Left renal cortex interstitium (tissue), 4 donors: ENCODE measurements around the gene MED12L. TPM values are rescaled to one million over a fixed set of nuclear protein-coding genes. Genes with fewer than 3 reads are reported as not detected.
"Not testable (repeated sequence)": the region's sequence is repeated elsewhere in the genome, so short reads cannot be mapped to it uniquely, and the experiment has no call there.

Source experiments
- DNase-seq, 4 donors: peaks; one replicate each; pipeline ENCODE4 v3.0.0-alpha.2; 2013; ENCODE audit warnings: low read depth in 4 of 4, low spot score in 2 of 4, missing footprints in 1 of 4
- polyA plus RNA-seq, 4 donors: library from polyadenylated mRNA; unstranded; fragments of 120-200 nt; gene quantifications; one replicate each; pipeline ENCODE4 v1.2.1, GENCODE V29; 2013; ENCODE audit not compliant: insufficient read length in 4 of 4

MED12L gene
- polyA plus RNA-seq, 4 donors = 1.6 to 3.0 (median 2.2) TPM

GRCh38 chr3:151169948-151170679, 84.7 kb downstream of the MED12L start:
- not testable (repeated sequence) for DNase-seq

DNA sequence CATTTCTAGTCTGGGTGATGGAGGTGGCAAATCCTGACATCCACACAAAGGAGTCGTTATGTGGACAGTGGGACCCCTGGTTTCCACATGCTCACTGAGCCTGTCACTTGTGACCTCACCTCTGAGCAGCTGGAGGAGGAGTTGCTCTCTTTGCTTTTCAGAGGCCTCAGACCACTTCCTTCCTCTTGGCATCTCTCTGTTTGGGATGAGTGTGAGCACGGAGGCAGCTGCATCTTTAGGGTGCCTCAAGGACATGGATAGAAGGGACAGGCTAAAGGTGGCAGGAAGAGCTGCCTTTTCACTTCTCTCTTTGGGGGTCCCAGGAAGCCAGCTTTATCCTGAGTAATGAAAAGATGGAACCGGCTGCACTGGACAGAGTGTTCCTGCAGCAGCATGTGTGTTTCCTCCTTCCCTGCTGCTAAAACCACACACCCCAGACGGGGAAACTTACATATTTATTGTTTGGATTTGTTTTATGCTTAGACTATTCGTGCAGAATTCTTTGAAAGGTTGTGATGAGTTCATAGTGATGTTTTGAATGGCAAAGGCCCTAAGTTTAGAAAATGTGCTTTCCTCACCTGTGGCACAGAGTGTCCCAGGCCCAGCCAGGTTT, 85.8 kb downstream of the MED12L start:
- DNase-seq = no peak

GRCh38 chr3:151174351-151174750, 88.9 kb downstream of the MED12L start:
- no peak for DNase-seq

DNA sequence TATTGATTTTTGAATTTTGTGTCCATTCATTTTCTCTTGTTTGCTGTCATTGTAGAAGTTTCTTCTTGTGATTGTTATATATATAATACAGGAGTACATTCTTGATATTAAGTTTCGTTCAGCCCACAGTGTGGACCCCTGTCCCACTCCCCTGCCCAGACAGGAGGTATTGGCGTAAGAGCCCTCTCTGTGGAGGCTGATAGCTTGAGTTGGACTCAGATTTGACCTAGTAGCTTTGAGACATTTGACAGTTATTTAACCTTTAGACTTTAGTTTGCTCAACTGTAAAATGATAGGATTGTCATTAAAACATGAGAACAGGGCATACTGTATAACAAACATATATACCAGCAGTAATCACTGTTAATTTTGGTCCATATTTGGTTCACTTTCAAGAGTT, 90.5 kb downstream of the MED12L start:
- DNase-seq = no peak

DNA sequence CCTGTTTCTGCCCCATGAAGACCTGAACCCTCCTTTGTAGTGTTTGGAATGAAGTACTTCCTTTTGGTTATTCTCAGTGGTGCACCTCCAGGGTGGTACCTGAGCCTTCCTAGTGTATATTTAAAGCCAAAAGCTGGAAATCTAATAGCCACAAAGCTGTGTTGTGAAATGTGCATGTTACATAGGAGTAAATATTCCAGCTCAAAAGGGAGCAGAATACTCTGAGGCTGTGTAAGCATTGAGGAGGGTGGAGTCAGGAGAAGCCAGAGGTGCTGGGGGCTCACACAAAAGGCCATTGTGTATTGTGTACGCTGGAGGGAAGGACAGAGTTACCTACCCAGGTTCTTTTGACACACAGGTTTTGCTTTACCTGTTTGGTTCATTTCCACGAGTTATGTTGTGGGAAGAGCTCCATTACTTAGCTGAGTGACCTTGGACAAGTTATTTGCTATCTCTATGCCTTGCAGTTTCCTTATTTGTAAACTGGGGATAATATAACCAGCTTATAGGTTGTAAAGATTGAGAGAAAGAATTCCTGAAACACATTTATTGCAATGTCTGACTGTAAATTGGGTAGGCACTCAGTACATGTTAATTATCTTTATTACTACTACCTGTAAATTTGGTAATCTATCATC, 92.9 kb downstream of the MED12L start:
- DNase-seq = no peak

DNA sequence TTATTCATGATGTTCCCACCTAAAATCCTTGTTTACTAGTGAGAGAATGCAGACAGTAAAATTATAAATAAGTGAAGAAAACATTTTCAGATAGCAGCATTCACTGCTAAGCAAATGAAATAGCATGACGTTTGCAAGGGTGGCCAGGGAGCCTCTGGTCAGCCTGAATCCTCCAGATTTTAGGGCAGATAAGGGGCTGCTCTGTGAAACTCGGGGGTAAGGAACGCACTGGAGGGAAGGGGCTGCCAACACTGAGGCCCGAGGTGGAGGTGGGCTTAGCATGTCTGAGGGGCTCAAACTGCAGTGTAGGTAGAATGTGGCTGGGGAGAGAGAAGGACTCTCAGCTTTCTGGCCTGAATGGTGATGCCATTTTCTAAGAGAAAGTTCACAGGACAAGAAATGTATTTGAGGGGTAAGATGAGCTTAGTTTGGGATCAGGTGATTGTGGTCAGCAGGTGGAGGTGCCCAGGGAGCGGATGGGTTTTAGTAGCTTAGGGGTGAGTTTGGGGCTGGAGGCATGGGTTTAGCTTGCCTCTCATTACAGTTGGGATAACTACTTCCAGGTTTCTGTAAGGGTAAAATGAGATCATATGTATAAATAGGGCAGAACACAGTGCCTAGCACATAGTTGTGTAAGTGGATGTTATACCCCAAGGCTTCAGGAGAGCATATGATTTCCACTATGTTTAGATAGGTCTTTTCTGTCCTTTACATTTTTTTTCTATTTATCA, 97.0 kb downstream of the MED12L start:
- DNase-seq = no peak

DNA sequence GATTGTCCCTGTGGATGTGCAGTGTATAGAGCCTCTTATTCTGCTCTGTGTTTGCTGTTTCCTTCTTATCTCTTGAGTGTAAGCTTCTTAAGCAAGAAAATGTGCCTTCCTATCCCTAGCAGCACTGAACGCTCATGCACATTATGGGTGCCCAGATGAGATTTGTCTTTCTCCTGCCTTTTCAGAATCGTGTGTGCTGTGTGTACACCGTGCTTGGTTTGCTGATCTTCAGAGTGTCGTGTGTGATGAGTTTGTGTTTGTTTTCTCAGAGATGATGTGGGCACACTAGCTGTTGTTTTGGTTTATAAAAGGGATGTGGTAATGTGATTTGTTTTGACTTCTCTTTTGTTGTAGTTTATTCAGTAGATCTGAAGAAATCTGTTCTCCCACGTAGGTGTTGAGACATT, 97.8 kb downstream of the MED12L start:
- DNase-seq = no peak

GRCh38 chr3:151191095-151191494, 105.6 kb downstream of the MED12L start:
- no peak for DNase-seq

DNA sequence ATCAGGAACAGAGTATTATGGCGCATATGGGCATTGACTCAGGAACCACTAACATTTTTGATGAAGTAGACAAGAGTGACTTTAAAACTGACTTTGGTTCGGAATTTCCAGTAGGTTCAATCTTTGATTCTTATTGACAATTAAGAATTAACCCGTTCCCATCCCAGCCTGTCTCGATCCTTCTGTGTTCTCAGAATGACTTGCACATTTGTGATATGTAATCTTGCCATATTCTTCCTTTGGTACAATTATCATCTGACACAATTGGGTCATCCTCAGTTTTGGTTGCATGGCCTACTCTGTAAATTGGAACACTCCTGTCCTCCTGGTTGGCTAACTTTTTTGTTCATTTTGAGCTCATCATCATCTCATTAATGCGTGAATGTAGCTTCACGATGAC, 107.1 kb downstream of the MED12L start:
- DNase-seq = no peak

DNA sequence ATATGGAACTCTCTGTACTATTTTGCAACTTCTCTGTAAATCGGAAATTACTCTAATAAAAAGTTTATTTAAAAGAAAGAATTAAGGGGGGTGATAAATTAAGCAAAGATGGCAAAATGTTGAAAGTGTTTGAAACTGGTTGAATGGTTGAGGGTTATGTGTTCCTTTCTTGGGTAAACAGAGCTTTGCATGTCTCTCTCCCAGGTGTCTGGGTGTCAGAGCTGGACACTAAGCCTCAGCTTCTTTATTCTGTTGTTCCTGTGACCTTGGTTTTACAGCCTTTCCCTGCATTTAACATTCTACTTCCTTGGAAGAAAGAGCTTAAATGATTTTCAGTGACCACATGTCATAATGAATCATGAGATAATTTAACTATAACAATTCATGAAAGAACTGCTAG, 110.4 kb downstream of the MED12L start:
- no peak for DNase-seq

DNA sequence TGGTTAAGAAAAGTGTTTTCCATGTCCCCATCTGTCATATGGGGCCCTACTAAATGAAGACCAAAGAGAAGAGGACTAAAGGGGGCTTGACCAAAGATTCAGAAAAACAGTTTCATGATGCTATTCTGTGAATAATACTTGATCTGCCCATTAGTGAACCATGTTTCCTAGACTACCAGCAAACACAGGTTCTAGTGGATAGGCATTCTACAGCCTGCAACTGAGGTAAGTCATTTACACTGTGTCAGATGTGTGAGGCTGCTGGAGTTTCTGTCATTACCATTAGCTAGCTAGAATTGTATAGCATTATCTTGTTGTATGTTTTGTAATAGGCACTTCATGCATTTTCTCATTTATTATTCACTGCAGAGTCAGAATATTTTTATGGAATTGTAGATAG, 111.0 kb downstream of the MED12L start:
- no peak for DNase-seq

GRCh38 chr3:151197228-151197627, 111.8 kb downstream of the MED12L start:
- no peak for DNase-seq

GRCh38 chr3:151197981-151198767, 112.7 kb downstream of the MED12L start:
- no peak for DNase-seq

DNA sequence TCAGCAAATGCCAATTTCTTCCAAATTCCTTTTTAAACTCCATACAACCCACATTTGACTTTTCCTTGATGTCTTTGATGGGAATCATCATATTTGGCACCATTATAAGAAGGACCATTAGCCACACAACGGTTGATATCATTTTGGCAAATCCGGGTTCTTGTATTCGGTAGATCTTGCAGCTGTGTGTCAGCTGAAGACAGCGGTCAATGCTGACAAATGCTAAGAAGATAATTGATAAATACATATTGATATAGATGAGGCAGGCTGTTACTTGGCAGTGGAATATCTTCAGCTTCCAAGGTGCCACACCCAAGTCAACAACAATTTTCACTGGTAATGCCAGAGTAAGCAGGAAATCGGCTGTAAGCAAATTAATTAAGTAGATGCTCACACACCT, 113.4 kb downstream of the MED12L start:
- DNase-seq = no peak

DNA sequence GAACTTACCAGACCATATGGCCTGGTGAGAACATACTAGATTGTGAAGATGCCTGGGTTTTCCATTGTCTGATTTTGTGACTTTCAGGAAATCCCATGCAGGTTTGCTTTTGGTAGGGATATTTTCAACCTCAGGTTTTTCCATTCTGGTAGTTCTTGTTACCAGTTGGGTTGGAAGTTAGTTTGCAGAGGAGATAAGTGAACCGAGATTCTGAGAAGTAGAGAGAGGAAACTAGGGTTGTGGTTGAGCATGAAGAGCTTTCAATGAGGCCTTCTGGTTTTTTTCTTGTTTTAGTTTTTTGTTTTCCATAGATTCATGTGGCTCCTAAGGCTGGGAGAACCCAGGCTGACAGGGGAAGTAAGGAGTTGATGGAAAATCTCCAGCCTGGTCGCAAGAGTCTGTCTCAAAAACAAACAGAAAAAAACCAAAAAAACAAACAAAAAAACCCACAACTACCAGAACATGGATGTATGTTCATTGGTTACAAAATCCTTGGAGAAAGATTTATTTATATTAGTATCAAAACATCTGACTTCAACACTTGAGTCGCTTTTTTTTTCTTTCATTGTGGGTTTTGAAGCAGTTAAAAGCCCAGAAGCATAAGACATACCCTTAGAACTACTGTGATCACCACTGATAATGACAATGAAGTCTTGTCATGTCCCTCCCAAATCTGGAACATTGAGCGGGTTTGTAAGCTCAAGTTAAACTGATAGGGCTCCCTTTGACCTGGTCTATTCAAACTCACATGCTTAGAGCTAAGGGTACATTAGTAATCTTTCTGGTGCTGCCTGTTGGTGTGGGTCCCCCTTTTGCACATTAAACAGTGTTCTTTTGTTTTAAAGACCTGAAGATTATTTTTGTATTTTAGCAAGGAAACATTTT, 114.3 kb downstream of the MED12L start:
- no peak for DNase-seq

DNA sequence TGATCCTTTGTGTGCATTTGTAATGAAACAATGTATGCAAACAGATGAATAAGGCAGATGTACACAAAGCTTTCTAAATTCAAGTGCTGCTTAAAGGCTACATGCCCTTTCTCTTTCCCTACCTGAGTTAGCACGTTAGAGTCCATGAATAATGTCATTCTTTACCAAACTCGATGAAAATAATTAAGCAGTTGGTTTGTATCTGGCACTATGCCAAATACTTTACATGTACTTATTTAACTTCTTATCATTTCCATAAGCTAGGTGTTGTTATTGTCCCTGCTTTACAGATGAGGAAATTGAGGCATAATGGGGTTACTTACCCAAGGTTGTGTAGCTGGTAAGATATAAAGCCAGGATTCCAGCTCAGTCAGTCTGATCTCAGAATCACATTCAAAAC, 115.1 kb downstream of the MED12L start:
- no peak for DNase-seq

GRCh38 chr3:151201051-151201730, 115.7 kb downstream of the MED12L start:
- DNase-seq = no peak

- DNase-seq = no peak
Measured at GRCh38 chr3:151203051-151203420, 117.6 kb downstream of the MED12L start, which contains the start of gene GPR171. Gene GPR171 (minus strand): TSS chr3:151203216. CDS start chr3:151199386, 3,830 bp downstream.
